HG02610 (cell line): Measurements from ENCODE around the gene KIR2DL1.
"Not testable (repeated sequence)": the region's sequence is repeated elsewhere in the genome, so short reads cannot be mapped to it uniquely, and the experiment has no call there.

Source experiments
- ATAC-seq: cut with Tn5 transposase; IDR thresholded peaks from one replicate; pipeline ENCODE4 v1.9.1; 2021; ENCODE audit warnings: mild to moderate bottlenecking, moderate library complexity; ENCODE audit not compliant: unreplicated experiment

Gene KIR2DL1

GRCh38 chr19:54771018-54771960 is 1.7 kb downstream of the KIR2DL1 start:
- ATAC-seq = not testable (repeated sequence)

- not testable (repeated sequence) for ATAC-seq
Observed at GRCh38 chr19:54772666-54773065, 3.1 kb downstream of the KIR2DL1 start.

GRCh38 chr19:54775095-54775815 is 5.7 kb downstream of the KIR2DL1 start:
- not testable (repeated sequence) for ATAC-seq

DNA sequence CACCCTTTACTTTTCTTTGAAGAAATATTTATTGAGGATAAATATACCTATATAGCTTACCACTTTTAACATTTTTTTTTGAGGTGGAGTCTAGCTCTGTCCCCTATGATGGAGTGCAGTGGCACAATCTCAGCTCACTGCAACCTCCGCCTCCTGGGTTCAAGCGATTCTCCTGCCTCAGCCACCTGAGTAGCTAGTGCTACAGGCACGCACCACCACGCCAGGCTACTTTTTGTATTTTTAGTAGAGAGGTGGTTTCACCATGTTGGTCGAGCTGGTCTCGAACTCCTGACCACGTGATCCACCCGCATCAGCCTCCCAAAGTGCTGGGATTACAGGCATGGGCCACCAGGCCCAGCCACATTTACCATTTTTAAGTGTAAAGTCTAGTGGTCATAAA is 6.2 kb downstream of the KIR2DL1 start:
- not testable (repeated sequence) for ATAC-seq

- ATAC-seq = not testable (repeated sequence)
Observed at GRCh38 chr19:54777851-54778250, 8.3 kb downstream of the KIR2DL1 start.

DNA sequence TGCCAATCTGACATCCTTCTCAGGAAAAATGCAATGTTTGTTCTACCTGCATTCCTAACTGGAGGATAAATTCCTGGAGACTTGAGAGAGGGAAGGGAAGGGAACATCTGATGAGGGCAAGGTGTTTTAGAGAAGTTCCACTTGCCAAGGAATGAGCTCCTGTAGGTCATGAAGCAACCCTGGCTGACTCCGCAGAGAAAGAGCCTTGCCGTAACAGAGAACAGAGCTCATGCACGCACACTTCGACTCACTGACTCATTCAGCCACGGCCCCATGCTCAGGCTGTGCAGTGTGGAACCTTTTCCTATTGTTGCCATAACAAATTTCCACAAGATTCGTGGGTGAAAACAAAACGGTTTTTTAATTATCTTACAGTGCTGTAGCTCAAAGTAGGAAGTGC is 9.3 kb downstream of the KIR2DL1 start:
- ATAC-seq = not testable (repeated sequence)

GRCh38 chr19:54782916-54783315 is 13.3 kb downstream of the KIR2DL1 start:
- ATAC-seq = not testable (repeated sequence)

DNA sequence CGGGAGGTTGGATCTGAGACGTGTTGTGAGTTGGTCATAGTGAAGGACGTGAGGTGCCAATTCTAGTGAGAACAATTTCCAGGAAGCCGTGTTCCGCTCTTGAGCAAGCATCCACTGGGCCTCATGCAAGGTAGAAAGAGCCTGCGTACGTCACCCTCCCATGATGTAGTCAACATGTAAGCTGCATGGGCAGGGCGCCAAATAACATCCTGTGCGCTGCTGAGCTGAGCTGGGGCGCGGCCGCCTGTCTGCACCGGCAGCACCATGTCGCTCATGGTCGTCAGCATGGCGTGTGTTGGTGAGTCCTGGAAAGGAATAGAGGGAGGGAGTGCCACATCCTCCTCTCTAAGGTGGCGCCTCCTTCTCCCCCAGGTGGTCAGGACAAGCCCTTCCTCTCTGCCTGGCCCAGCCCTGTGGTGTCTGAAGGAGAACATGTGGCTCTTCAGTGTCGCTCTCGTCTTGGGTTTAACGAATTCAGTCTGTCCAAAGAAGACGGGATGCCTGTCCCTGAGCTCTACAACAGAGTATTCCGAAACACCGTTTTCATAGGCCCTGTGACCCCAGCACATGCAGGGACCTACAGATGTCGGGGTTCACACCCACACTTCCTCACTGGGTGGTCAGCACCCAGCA is 16.6 kb downstream of the KIR2DL1 start:
- not testable (repeated sequence) for ATAC-seq

DNA sequence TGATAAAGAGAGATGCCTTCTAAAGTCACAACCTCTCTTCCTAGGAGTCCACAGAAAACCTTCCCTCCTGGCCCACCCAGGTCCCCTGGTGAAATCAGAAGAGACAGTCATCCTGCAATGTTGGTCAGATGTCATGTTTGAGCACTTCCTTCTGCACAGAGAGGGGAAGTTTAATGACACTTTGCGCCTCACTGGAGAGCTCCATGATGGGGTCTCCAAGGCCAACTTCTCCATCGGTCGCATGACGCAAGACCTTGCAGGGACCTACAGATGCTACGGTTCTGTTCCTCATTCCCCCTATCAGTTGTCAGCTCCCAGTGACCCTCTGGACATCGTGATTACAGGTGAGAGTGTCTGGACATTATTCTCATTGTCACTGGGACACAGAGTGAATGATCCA is 18.6 kb downstream of the KIR2DL1 start:
- not testable (repeated sequence) for ATAC-seq

GRCh38 chr19:54790711-54791110 is 21.1 kb downstream of the KIR2DL1 start:
- ATAC-seq = no peak

DNA sequence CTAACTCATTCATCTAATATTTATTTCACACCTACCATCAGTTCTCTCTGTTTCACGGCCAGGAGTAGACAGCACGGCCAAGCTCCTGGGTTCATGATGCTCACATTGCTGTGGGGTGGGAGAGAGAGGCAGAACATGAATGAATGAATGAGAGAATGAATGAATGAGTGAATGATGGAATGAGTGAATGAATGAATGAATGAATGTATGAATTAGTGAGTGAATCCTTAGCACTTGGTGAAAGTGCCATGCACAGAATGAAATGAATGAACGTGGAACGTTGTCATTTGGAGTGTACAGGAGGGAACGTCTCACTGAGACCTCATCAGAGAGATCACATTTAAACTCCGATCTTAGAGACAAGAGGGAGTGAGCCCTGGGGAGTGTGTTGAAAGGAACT is 21.9 kb downstream of the KIR2DL1 start:
- ATAC-seq = no peak

GRCh38 chr19:54792814-54793213 is 23.2 kb downstream of the KIR2DL1 start:
- no peak for ATAC-seq

GRCh38 chr19:54795758-54796157 is 26.2 kb downstream of the KIR2DL1 start:
- no peak for ATAC-seq

- ATAC-seq = no peak
Observed at GRCh38 chr19:54803410-54803809, 33.8 kb downstream of the KIR2DL1 start, which contains the start of gene KIR2DL4. Gene KIR2DL4, plus strand, starts transcription at chr19:54803610. Its CDS starts 42 bp downstream, at chr19:54803652.

DNA sequence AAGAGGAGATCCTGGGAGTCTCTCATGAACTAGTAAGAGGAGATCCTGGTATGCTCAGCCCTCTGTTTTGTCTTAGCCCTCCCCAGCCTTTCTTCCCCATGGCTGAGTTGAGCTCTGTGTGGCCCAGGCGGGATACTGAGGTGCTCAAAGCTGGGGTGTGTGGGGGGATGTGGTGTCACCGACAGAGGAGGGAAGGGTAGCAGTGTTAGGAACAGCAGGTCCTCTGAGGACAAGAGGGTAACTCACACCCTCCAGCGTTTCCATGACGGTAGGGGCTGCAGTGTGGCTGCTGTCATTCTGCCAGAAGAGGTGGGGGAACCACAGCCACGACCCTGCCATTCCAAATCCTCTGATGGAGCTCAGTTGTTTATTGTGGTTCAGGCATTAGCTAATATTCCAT is 34.5 kb downstream of the KIR2DL1 start:
- no peak for ATAC-seq

DNA sequence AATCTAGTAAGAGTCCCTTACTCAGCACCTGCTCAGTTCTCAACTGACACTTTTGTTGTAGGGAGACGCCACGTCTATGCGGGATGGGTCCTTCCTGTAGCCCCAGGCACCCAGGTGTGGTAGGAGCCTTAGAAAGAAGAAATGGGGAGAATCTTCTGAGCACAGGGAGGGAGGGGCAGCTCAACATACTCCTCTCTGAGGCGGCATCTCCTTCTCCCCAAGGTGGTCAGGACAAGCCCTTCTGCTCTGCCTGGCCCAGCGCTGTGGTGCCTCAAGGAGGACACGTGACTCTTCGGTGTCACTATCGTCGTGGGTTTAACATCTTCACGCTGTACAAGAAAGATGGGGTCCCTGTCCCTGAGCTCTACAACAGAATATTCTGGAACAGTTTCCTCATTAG is 35.0 kb downstream of the KIR2DL1 start:
- ATAC-seq = no peak

DNA sequence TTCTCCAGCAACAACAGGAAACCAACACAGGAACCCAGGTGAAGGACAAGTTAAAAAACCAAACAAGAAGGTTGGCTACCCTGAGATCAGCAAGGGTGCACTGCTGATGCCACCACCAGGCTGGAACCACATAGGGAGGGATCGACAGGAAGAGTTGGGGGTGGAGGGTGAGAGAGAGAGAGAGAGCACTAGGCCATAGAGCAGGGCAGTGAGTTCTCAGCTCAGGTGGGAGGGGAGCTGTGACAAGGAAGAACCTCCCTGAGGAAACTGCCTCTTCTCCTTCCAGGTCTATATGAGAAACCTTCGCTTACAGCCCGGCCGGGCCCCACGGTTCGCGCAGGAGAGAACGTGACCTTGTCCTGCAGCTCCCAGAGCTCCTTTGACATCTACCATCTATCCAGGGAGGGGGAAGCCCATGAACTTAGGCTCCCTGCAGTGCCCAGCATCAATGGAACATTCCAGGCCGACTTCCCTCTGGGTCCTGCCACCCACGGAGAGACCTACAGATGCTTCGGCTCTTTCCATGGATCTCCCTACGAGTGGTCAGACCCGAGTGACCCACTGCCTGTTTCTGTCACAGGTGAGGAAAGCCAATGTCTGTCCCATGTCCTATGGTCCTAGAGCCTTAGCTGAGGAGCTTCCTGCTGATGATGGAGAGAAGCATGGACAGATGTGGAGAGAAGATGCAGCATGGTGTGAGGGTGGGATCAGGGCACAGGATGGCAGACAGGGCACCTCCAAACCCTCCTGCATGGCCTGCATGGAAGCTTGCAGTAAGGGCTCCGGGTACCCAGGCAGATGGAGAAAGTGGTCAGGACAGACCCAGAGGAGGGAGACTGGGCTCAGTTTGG is 36.3 kb downstream of the KIR2DL1 start:
- no peak for ATAC-seq

- ATAC-seq = no peak
Observed at GRCh38 chr19:54806516-54806838, 36.9 kb downstream of the KIR2DL1 start.

DNA sequence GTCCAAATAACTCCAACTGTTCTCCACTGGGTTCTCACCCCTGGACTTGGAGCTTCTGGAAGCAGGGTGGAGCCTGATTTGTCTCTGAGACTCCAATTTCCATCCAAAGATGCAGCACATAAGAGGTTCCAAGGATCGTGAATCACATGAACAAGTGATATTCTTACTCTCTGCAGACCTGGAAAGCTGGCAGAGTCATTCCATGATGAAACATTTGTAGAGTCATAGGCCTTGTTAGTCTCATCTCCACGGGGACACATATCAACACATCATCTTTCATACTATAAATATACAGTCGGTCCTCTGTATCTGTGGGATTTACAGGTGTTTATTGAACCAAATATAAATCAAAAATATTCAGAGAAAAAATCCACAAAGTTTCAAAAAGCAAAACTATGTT is 45.0 kb downstream of the KIR2DL1 start:
- ATAC-seq = not testable (repeated sequence)

- not testable (repeated sequence) for ATAC-seq
Observed at GRCh38 chr19:54816251-54816650, 46.7 kb downstream of the KIR2DL1 start, which contains the start of gene KIR3DL1. Gene KIR3DL1, plus strand, starts transcription at chr19:54816468.
